ENCODE measurements around the gene INMT.

DNA sequence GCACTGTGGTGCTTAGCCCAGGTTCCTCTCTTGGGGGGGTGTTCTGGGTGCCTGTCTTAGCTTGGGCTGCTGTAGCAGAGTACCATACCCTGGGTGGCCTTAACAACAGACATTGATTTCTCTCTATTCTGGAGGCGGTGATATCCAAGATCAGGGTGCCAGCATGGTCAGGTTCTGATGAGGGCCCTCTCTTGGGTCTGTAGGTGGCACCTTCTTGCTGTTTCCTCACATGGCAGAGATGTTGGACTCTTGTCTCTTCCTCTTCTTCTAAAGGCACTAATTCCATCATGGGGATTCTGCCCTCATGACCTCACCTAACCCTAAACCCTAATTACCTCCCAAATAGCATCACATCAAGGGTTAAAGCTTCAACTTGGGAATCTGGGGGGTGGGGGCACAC is 49.7 kb upstream of the INMT start:
- TF ChIP-seq RAD21 (IDR thresholded peaks at IDR 0.05) (no peak), CTCF (IDR thresholded peaks at IDR 0.05; ENCODE audit: low read depth, low read length, missing input control) (no peak), TAF1 (conservative IDR thresholded peaks at IDR 0.05) (no peak)
